ENCODE data around the gene ARHGEF17.

Gene ARHGEF17

GRCh38 chr11:73345481-73346160 lies 37.5 kb downstream of the ARHGEF17 start:
- Mint-ChIP-seq H3K9me3 (no peaks in the 10 kb centered on the region), H3K27ac (no peak overlapping the region), H3K4me1 (peaks cover 10% of the 10 kb centered on the region), H3K36me3 (no peaks in the 10 kb centered on the region), H3K4me3 (no peak overlapping the region), H3K27me3 (peaks cover 33% of the 10 kb centered on the region)
- DNase-seq = no peak
- CTCF ChIA-PET = interaction anchor here (1.2 to 1.6 kb wide), 2 partner anchors 10 to 15 kb away, joined by 3 read pairs; no protein-coding TSS in a partner anchor

- peaks cover 33% of the 10 kb centered on the region for H3K27me3 Mint-ChIP-seq
- CTCF ChIA-PET = interaction anchor here (1.6 kb wide), 1 partner anchor 15 kb away, joined by 3 read pairs; no protein-coding TSS in a partner anchor
These were observed 38.3 kb downstream of the ARHGEF17 start for GRCh38 chr11:73346186-73346935.

GRCh38 chr11:73347067-73347466 lies 39.0 kb downstream of the ARHGEF17 start:
- Mint-ChIP-seq H3K27me3 (peaks cover 33% of the 10 kb centered on the region), H3K4me1 (peaks cover 17% of the 10 kb centered on the region), H3K9me3 (no peaks in the 10 kb centered on the region), H3K27ac (no peak overlapping the region), H3K36me3 (no peaks in the 10 kb centered on the region), H3K4me3 (no peak overlapping the region)
- no peak for DNase-seq
- CTCF ChIA-PET = interaction anchor here (2.3 kb wide), 1 partner anchor 47 kb away, joined by 10 read pairs; no protein-coding TSS in a partner anchor

More at GRCh38 chr11:73346186-73346935, 38.3 kb downstream of the ARHGEF17 start:
- Mint-ChIP-seq H3K4me3 (no peak overlapping the region), H3K9me3 (no peaks in the 10 kb centered on the region), H3K27ac (no peak overlapping the region), H3K4me1 (peaks cover 17% of the 10 kb centered on the region), H3K36me3 (no peaks in the 10 kb centered on the region)
- DNase-seq = no peak

- H3K9me3 Mint-ChIP-seq = no peaks in the 10 kb centered on the region
- CTCF ChIA-PET = interaction anchor here (1.3 to 5.0 kb wide), 6 partner anchors 12 to 582 kb away, joined by 3 to 82 read pairs (median 20); no protein-coding TSS in a partner anchor
- no peak overlapping the region for H3K4me3 Mint-ChIP-seq
- no peak overlapping the region for H3K27ac Mint-ChIP-seq
- DNase-seq = no peak
- H3K36me3 Mint-ChIP-seq = no peaks in the 10 kb centered on the region
- H3K4me1 Mint-ChIP-seq = peaks cover 17% of the 10 kb centered on the region
- H3K27me3 Mint-ChIP-seq = peaks cover 40% of the 10 kb centered on the region
These were observed 40.8 kb downstream of the ARHGEF17 start for GRCh38 chr11:73348838-73349237.

GRCh38 chr11:73349633-73350032 lies 41.6 kb downstream of the ARHGEF17 start:
- H3K9me3 Mint-ChIP-seq = no peaks in the 10 kb centered on the region
- no peak overlapping the region for H3K4me3 Mint-ChIP-seq
- peaks cover 17% of the 10 kb centered on the region for H3K4me1 Mint-ChIP-seq
- H3K36me3 Mint-ChIP-seq = no peaks in the 10 kb centered on the region
- DNase-seq = no peak
- H3K27me3 Mint-ChIP-seq = peaks cover 41% of the 10 kb centered on the region
- no peak overlapping the region for H3K27ac Mint-ChIP-seq
- CTCF ChIA-PET = interaction anchor here (0.9 to 5.0 kb wide), 10 partner anchors 13 to 582 kb away, joined by 3 to 82 read pairs (median 26); partner anchors contain the start of genes PLEKHB1 and RELT

- Mint-ChIP-seq H3K27me3 (peaks cover 41% of the 10 kb centered on the region), H3K9me3 (no peaks in the 10 kb centered on the region), H3K36me3 (no peaks in the 10 kb centered on the region), H3K4me1 (peaks cover 17% of the 10 kb centered on the region), H3K4me3 (no peak overlapping the region), H3K27ac (no peak overlapping the region)
- peak; percentile 70 for DNase-seq
- CTCF ChIA-PET = interaction anchor here (0.6 to 5.0 kb wide), 35 partner anchors 10 to 310 kb away, joined by 3 to 82 read pairs (median 6); partner anchors contain the start of genes PLEKHB1 and RELT
These were observed 43.0 kb downstream of the ARHGEF17 start for GRCh38 chr11:73350908-73351636.

- no peak for DNase-seq
- CTCF ChIA-PET = interaction anchor here (3.8 to 4.9 kb wide), 2 partner anchors 45 to 307 kb away, joined by 49 to 61 read pairs; no protein-coding TSS in a partner anchor
- peaks cover 26% of the 10 kb centered on the region for H3K27me3 Mint-ChIP-seq
- peaks cover 17% of the 10 kb centered on the region for H3K4me1 Mint-ChIP-seq
- H3K9me3 Mint-ChIP-seq = no peaks in the 10 kb centered on the region
- H3K4me3 Mint-ChIP-seq = no peak overlapping the region
- no peaks in the 10 kb centered on the region for H3K36me3 Mint-ChIP-seq
- no peak overlapping the region for H3K27ac Mint-ChIP-seq
These were observed 45.3 kb downstream of the ARHGEF17 start for GRCh38 chr11:73353422-73353821.

GRCh38 chr11:73355109-73355508 lies 47.0 kb downstream of the ARHGEF17 start:
- Mint-ChIP-seq H3K27me3 (peaks cover 14% of the 10 kb centered on the region), H3K36me3 (no peaks in the 10 kb centered on the region), H3K4me1 (peaks cover 13% of the 10 kb centered on the region), H3K9me3 (no peaks in the 10 kb centered on the region), H3K4me3 (no peak overlapping the region), H3K27ac (no peak overlapping the region)
- no peak for DNase-seq
- CTCF ChIA-PET = interaction anchor here (0.7 to 1.0 kb wide), 3 partner anchors 10 to 305 kb away, joined by 3 to 6 read pairs (median 3); no protein-coding TSS in a partner anchor

GRCh38 chr11:73356979-73357860 lies 49.1 kb downstream of the ARHGEF17 start:
- DNase-seq = no peak
- H3K9me3 Mint-ChIP-seq = no peaks in the 10 kb centered on the region
- peaks cover 14% of the 10 kb centered on the region for H3K27me3 Mint-ChIP-seq
- H3K4me3 Mint-ChIP-seq = no peak overlapping the region
- CTCF ChIA-PET = interaction anchor here (0.8 to 1.6 kb wide), 5 partner anchors 22 to 304 kb away, joined by 3 to 5 read pairs (median 4); no protein-coding TSS in a partner anchor
- H3K27ac Mint-ChIP-seq = no peak overlapping the region
- no peaks in the 10 kb centered on the region for H3K36me3 Mint-ChIP-seq
- no peaks in the 10 kb centered on the region for H3K4me1 Mint-ChIP-seq

- CTCF ChIA-PET = interaction anchor here (0.9 to 1.6 kb wide), 4 partner anchors 23 to 303 kb away, joined by 3 to 5 read pairs (median 4); no protein-coding TSS in a partner anchor
- Mint-ChIP-seq H3K27me3 (peaks cover 8% of the 10 kb centered on the region), H3K36me3 (no peaks in the 10 kb centered on the region), H3K27ac (no peak overlapping the region), H3K4me1 (no peaks in the 10 kb centered on the region), H3K9me3 (no peaks in the 10 kb centered on the region), H3K4me3 (no peak overlapping the region)
- no peak for DNase-seq
These were observed 50.0 kb downstream of the ARHGEF17 start for GRCh38 chr11:73358071-73358470.

- Mint-ChIP-seq H3K27me3 (peaks cover 6% of the 10 kb centered on the region), H3K4me3 (no peak overlapping the region), H3K4me1 (no peaks in the 10 kb centered on the region), H3K9me3 (no peaks in the 10 kb centered on the region), H3K36me3 (no peaks in the 10 kb centered on the region), H3K27ac (no peak overlapping the region)
- DNase-seq = no peak
- CTCF ChIA-PET = interaction anchor here (1.2 to 9.2 kb wide), 5 partner anchors 9 to 302 kb away, joined by 3 to 82 read pairs (median 5); no protein-coding TSS in a partner anchor
These were observed 51.3 kb downstream of the ARHGEF17 start for GRCh38 chr11:73359341-73359740.

GRCh38 chr11:73359930-73360742 lies 52.1 kb downstream of the ARHGEF17 start:
- no peak overlapping the region for H3K27ac Mint-ChIP-seq
- H3K9me3 Mint-ChIP-seq = no peaks in the 10 kb centered on the region
- no peak overlapping the region for H3K4me3 Mint-ChIP-seq
- H3K4me1 Mint-ChIP-seq = no peaks in the 10 kb centered on the region
- CTCF ChIA-PET = interaction anchor here (0.7 to 9.2 kb wide), 14 partner anchors 10 to 301 kb away, joined by 3 to 82 read pairs (median 4); no protein-coding TSS in a partner anchor
- H3K36me3 Mint-ChIP-seq = no peaks in the 10 kb centered on the region
- peak; percentile 60 for DNase-seq
- H3K27me3 Mint-ChIP-seq = peaks cover 3% of the 10 kb centered on the region
